Caco-2 (cell line): ENCODE measurements around the gene ZNF780A. TPM values are rescaled to one million over a fixed set of nuclear protein-coding genes. Genes with fewer than 3 reads are reported as not detected.

Experiments used
- BruUV-seq: library from RNA; stranded (reverse); fragments of 400-500 nt; replicated peaks from 2 replicates; lab custom pipeline; 2021; lab: Mats Ljungman, UMichigan
- CTCF ChIA-PET: fragments of 300-600 bp; sonication (Branson Sonifier 250); formaldehyde crosslinking; loops from one replicate; lab custom pipeline; 2022; ENCODE audit warnings: antibody characterized with exemption; lab: Charles Lee
- POLR2A ChIA-PET: fragments of 300-600 bp; sonication (Branson Sonifier 250); formaldehyde crosslinking; loops from one replicate; lab custom pipeline; 2022; ENCODE audit warnings: antibody characterized with exemption; lab: Charles Lee
- DNase-seq, 2 experiments: peaks; one replicate each; pipeline versions ENCODE4 v3.0.0 to v3.0.0-alpha.2; 2020 to 2022
- H3K27me3 ChIP-seq: replicated peaks from 2 replicates; pipeline ENCODE4 v1.6.0; 2011; ENCODE audit warnings: low read length; ENCODE audit not compliant: control insufficient read depth, insufficient read depth
- H3K36me3 ChIP-seq: 2 replicates; pipeline ENCODE4 v1.5.1; 2011; ENCODE audit warnings: low read length; ENCODE audit not compliant: control insufficient read depth, insufficient read depth
- H3K4me1 ChIP-seq: fragments of 250-450 bp; sonication (Bioruptor Pico); 2 replicates; pipeline ENCODE4 v1.5.1; 2020; ENCODE audit warnings: mild to moderate bottlenecking
- H3K4me3 ChIP-seq: 2 replicates; pipeline ENCODE4 v1.5.1; 2011; ENCODE audit warnings: low read depth, mild to moderate bottlenecking, control low read depth, low read length
- H3K9me3 ChIP-seq: fragments of 250-450 bp; sonication (Bioruptor Pico); 2 replicates; pipeline ENCODE4 v1.5.1; 2020; ENCODE audit warnings: mild to moderate bottlenecking, moderate library complexity
- H3K27ac Mint-ChIP-seq: one replicate; pipeline ENCODE4 v1.8.0; 2022; ENCODE audit warnings: mixed read lengths; ENCODE audit not compliant: unreplicated experiment
- H3K27me3 Mint-ChIP-seq: one replicate; pipeline ENCODE4 v1.8.0; 2022; ENCODE audit warnings: mixed read lengths; ENCODE audit not compliant: insufficient read depth, unreplicated experiment
- H3K36me3 Mint-ChIP-seq: one replicate; pipeline ENCODE4 v1.8.0; 2022; ENCODE audit warnings: mild to moderate bottlenecking, mixed read lengths; ENCODE audit not compliant: insufficient read depth, unreplicated experiment
- H3K4me1 Mint-ChIP-seq: one replicate; pipeline ENCODE4 v1.8.0; 2022; ENCODE audit warnings: low read depth, mixed read lengths; ENCODE audit not compliant: unreplicated experiment
- H3K4me3 Mint-ChIP-seq: one replicate; pipeline ENCODE4 v1.8.0; 2022; ENCODE audit warnings: mild to moderate bottlenecking, moderate library complexity, mixed read lengths; ENCODE audit not compliant: unreplicated experiment
- H3K9me3 Mint-ChIP-seq: one replicate; pipeline ENCODE4 v1.8.0; 2022; ENCODE audit warnings: mixed read lengths; ENCODE audit not compliant: unreplicated experiment
- CTCF ChIP-seq, 2 experiments: fragments of 200-600 bp in 1 of 2; IDR thresholded peaks; 1 replicate in 1 of 2; 2 replicates in 1 of 2; pipeline versions ENCODE4 v1.5.1 to v1.8.0; 2011 to 2022; ENCODE audit warnings: antibody characterized with exemption in 1 of 2, control low read depth in 1 of 2, inconsistent platforms in 1 of 2, low read depth in 1 of 2, low read length in 1 of 2, mild to moderate bottlenecking in 1 of 2, moderate library complexity in 1 of 2; ENCODE audit not compliant: insufficient read depth in 1 of 2, severe bottlenecking in 1 of 2, unreplicated experiment in 1 of 2
- intact Hi-C: fragments of 100-400 bp; cut with micrococcal nuclease; formaldehyde crosslinking; loops from one replicate; pipeline ENCODE4 v1.10.0; 2022; ENCODE audit not compliant: unreplicated experiment
- total RNA-seq: library from RNA; stranded (reverse); gene quantifications from 2 replicates; pipeline ENCODE4 v1.2.3, GENCODE V29; 2022

The ZNF780A gene
- total RNA-seq, 1 experiment from 2014 or later, result 22.9 TPM

GRCh38 chr19:40136818-40137217 is 46.1 kb upstream of the ZNF780A start:
- H3K27me3 Mint-ChIP-seq, result peaks cover 18% of the 10 kb centered on the region
- no peaks in the 10 kb centered on the region for H3K36me3 Mint-ChIP-seq
- no peak for DNase-seq
- POLR2A ChIA-PET, result no interaction called here
- H3K36me3 ChIP-seq, result no peaks in the 10 kb centered on the region
- H3K27me3 ChIP-seq, result no peaks in the 10 kb centered on the region; the same call in 1 of the 2 replicates
- no peaks in the 10 kb centered on the region for H3K9me3 ChIP-seq
- no peak overlapping the region for H3K27ac Mint-ChIP-seq
- no peak for TF ChIP-seq CTCF (IDR thresholded peaks at IDR 0.05; ENCODE audit: insufficient read depth in 1 of 2, low read depth in 1 of 2, low read length in 1 of 2, severe bottlenecking in 1 of 2, unreplicated experiment in 1 of 2)
- CTCF ChIA-PET, result no interaction called here
- H3K4me3 Mint-ChIP-seq, result no peak overlapping the region
- H3K4me1 Mint-ChIP-seq, result no peaks in the 10 kb centered on the region
- H3K9me3 Mint-ChIP-seq, result no peaks in the 10 kb centered on the region
- intact Hi-C loops, result no loop called here
- H3K4me3 ChIP-seq, result no peak overlapping the region
- BruUV-seq, result no TSS peak
- H3K4me1 ChIP-seq, result no peaks in the 10 kb centered on the region

- Histone ChIP-seq H3K27me3 (no peaks in the 10 kb centered on the region; the same call in 1 of the 2 replicates), H3K4me3 (no peak overlapping the region), H3K9me3 (peaks cover 4% of the 10 kb centered on the region), H3K4me1 (no peaks in the 10 kb centered on the region), H3K36me3 (no peaks in the 10 kb centered on the region)
- H3K36me3 Mint-ChIP-seq, result no peaks in the 10 kb centered on the region
- no TSS peak for BruUV-seq
- DNase-seq, result no peak
- CTCF ChIA-PET, result no interaction called here
- H3K27me3 Mint-ChIP-seq, result peaks cover 23% of the 10 kb centered on the region
- no peak overlapping the region for H3K27ac Mint-ChIP-seq
- H3K9me3 Mint-ChIP-seq, result peaks cover 11% of the 10 kb centered on the region
- intact Hi-C loops, result no loop called here
- H3K4me3 Mint-ChIP-seq, result no peak overlapping the region
- no peaks in the 10 kb centered on the region for H3K4me1 Mint-ChIP-seq
- TF ChIP-seq CTCF (IDR thresholded peaks at IDR 0.05; ENCODE audit: insufficient read depth in 1 of 2, low read depth in 1 of 2, low read length in 1 of 2, severe bottlenecking in 1 of 2, unreplicated experiment in 1 of 2), result no peak
- POLR2A ChIA-PET, result no interaction called here
These were observed 44.1 kb upstream of the ZNF780A start for GRCh38 chr19:40134866-40135265.

- no peak for TF ChIP-seq CTCF (IDR thresholded peaks at IDR 0.05; ENCODE audit: insufficient read depth in 1 of 2, low read depth in 1 of 2, low read length in 1 of 2, severe bottlenecking in 1 of 2, unreplicated experiment in 1 of 2)
- peaks cover 17% of the 10 kb centered on the region for H3K9me3 Mint-ChIP-seq
- H3K36me3 ChIP-seq, result no peaks in the 10 kb centered on the region
- ChIA-PET POLR2A (no interaction called here), CTCF (no interaction called here)
- H3K36me3 Mint-ChIP-seq, result no peaks in the 10 kb centered on the region
- DNase-seq, result no peak
- BruUV-seq, result no TSS peak
- H3K27me3 Mint-ChIP-seq, result peaks cover 23% of the 10 kb centered on the region
- H3K27me3 ChIP-seq, result no peaks in the 10 kb centered on the region; the same call in 1 of the 2 replicates
- no peaks in the 10 kb centered on the region for H3K4me1 Mint-ChIP-seq
- no peak overlapping the region for H3K4me3 ChIP-seq
- intact Hi-C loops, result no loop called here
- peaks cover 10% of the 10 kb centered on the region for H3K9me3 ChIP-seq
- H3K27ac Mint-ChIP-seq, result no peak overlapping the region
- H3K4me3 Mint-ChIP-seq, result no peak overlapping the region
- no peaks in the 10 kb centered on the region for H3K4me1 ChIP-seq
These were observed 42.7 kb upstream of the ZNF780A start for GRCh38 chr19:40133491-40133890.
